DOHH2 (cell line): Measurements from ENCODE around the gene CBFA2T3.

ENCODE experiments used
- H3F3A ChIP-seq: fragments of 200-600 bp; sonication (generic), shearing (Covaris generic); 2 replicates; pipeline ENCODE4 v1.6.0; 2016; ENCODE audit warnings: antibody characterized with exemption, mild to moderate bottlenecking; ENCODE audit not compliant: control insufficient read depth, insufficient read depth
- H3K27ac ChIP-seq: fragments of 200-600 bp; sonication (generic); 2 replicates; pipeline ENCODE4 v1.5.1; 2014; ENCODE audit warnings: low read depth, mild to moderate bottlenecking, low read length, moderate library complexity
- H3K27me3 ChIP-seq: fragments of 200-600 bp; sonication (generic); 2 replicates; pipeline ENCODE4 v1.6.1; 2014; ENCODE audit warnings: mild to moderate bottlenecking, low read length, mixed read lengths; ENCODE audit not compliant: control insufficient read depth
- H3K36me3 ChIP-seq: fragments of 200-600 bp; sonication (generic); 2 replicates; pipeline ENCODE4 v1.6.1; 2014; ENCODE audit warnings: mild to moderate bottlenecking, low read length, moderate library complexity, mixed read lengths; ENCODE audit not compliant: control insufficient read depth
- H3K4me1 ChIP-seq: fragments of 200-600 bp; sonication (generic); 2 replicates; pipeline ENCODE4 v1.6.1; 2014; ENCODE audit warnings: mild to moderate bottlenecking, low read length, mixed read lengths; ENCODE audit not compliant: control insufficient read depth
- H3K4me2 ChIP-seq: fragments of 200-600 bp; sonication (generic); 2 replicates; pipeline ENCODE4 v1.6.0; 2014; ENCODE audit warnings: mild to moderate bottlenecking, low read length, moderate library complexity
- H3K4me3 ChIP-seq: fragments of 200-600 bp; sonication (generic); 2 replicates; pipeline ENCODE4 v1.5.1; 2014; ENCODE audit warnings: mild to moderate bottlenecking, low read length, mixed read lengths
- H3K79me2 ChIP-seq: fragments of 200-600 bp; sonication (generic); 2 replicates; pipeline ENCODE4 v1.6.1; 2014; ENCODE audit warnings: mild to moderate bottlenecking, low read length, mixed read lengths; ENCODE audit not compliant: control insufficient read depth
- H3K9me2 ChIP-seq: fragments of 200-600 bp; sonication (generic); replicated peaks from 2 replicates; pipeline ENCODE4 v1.6.1; 2014; ENCODE audit warnings: mild to moderate bottlenecking, low read length, mixed read lengths; ENCODE audit not compliant: control insufficient read depth
- H3K9me3 ChIP-seq: fragments of 200-600 bp; sonication (generic); 2 replicates; pipeline ENCODE4 v1.6.1; 2014; ENCODE audit warnings: antibody characterized with exemption, low read length, mixed read lengths; ENCODE audit not compliant: control insufficient read depth, insufficient read depth
- H4K20me1 ChIP-seq: fragments of 200-600 bp; sonication (generic); 2 replicates; pipeline ENCODE4 v1.6.0; 2014; ENCODE audit warnings: low read depth, mild to moderate bottlenecking, antibody characterized with exemption, low read length, moderate library complexity; ENCODE audit not compliant: control insufficient read depth, insufficient read depth
- EZH2phosphoT487 ChIP-seq: fragments of 200-600 bp; sonication (generic); IDR thresholded peaks from 2 replicates; pipeline ENCODE4 v1.6.1; 2017; ENCODE audit warnings: borderline replicate concordance, mild to moderate bottlenecking, antibody characterized with exemption, low read length, moderate library complexity, mixed read lengths
- TF ChIP-seq, protein P1 (sequence below): fragments of 200-600 bp; sonication (generic); IDR thresholded peaks from one replicate; pipeline ENCODE4 v1.5.1; 2014; ENCODE audit warnings: antibody characterized with exemption, mild to moderate bottlenecking, low read depth, low read length; ENCODE audit not compliant: poor library complexity, severe bottlenecking

The CBFA2T3 gene

DNA sequence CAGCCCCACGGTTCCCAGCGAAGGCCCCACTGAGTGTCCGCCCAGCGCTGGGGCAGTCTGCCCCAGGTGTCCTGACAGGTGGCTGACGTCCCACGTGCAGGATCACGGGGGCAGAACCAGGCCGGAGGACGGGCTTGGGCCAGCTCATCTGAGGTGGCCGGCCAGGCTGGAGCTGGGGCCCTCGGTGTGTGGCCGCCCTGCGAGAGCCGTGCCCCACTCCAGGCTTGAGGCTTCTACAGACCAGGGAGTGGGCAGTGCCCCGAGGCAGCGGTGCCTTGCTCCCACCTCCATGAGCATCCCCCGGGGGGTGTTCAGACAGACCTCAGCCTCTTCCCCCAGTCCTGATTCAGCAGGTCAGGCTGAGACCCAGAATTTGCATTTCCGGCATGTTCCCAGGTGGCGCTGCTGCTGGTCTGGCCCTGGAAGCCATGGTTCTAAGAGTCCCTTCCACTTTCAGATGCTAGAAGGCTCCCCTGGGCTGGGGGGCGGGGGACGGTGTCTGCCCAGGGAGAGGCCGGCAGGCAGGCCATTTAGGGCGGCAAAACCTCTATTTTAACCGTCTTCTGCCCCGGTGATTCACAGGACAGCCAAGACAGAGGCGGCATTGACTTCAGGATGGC, 75.2 kb downstream of the CBFA2T3 start:
- TF ChIP-seq, protein P1, sequence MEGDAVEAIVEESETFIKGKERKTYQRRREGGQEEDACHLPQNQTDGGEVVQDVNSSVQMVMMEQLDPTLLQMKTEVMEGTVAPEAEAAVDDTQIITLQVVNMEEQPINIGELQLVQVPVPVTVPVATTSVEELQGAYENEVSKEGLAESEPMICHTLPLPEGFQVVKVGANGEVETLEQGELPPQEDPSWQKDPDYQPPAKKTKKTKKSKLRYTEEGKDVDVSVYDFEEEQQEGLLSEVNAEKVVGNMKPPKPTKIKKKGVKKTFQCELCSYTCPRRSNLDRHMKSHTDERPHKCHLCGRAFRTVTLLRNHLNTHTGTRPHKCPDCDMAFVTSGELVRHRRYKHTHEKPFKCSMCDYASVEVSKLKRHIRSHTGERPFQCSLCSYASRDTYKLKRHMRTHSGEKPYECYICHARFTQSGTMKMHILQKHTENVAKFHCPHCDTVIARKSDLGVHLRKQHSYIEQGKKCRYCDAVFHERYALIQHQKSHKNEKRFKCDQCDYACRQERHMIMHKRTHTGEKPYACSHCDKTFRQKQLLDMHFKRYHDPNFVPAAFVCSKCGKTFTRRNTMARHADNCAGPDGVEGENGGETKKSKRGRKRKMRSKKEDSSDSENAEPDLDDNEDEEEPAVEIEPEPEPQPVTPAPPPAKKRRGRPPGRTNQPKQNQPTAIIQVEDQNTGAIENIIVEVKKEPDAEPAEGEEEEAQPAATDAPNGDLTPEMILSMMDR = no peak
- TF ChIP-seq EZH2phosphoT487 = no peak
- H3F3A ChIP-seq = no peaks in the 10 kb centered on the region
- H3K4me1 ChIP-seq = peaks cover 11% of the 10 kb centered on the region
- H3K9me2 ChIP-seq = no peaks in the 10 kb centered on the region
- H3K9me3 ChIP-seq = no peaks in the 10 kb centered on the region
- peaks cover 19% of the 10 kb centered on the region; the same call in 1 of the 2 replicates for H4K20me1 ChIP-seq
- H3K79me2 ChIP-seq = peaks cover 38% of the 10 kb centered on the region
- no peak overlapping the region for H3K4me3 ChIP-seq
- H3K27me3 ChIP-seq = no peaks in the 10 kb centered on the region
- H3K27ac ChIP-seq = no peak overlapping the region
- no peak overlapping the region for H3K4me2 ChIP-seq
- H3K36me3 ChIP-seq = peaks cover 58% of the 10 kb centered on the region

DNA sequence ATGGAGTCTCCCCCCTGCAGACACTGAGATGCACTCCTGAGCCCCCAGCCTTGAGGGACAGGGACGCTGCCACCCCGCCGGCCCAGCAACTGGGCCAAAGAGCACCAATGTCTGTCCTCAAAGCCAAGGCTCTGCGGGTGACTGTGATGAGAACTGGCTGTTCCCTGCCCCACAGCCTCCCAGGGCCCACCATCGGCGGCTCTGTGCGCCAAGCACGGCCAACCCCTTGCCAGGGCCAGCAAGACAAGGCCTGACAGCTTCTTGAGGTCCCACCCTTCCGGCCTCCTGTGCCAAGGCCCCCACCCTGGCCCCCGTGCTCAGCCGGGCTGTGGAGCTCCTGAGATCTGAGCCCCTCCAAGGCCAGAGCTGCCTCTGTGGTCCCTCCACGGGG, 76.3 kb downstream of the CBFA2T3 start:
- H3K27ac ChIP-seq = no peak overlapping the region
- H3K27me3 ChIP-seq = no peaks in the 10 kb centered on the region

DNA sequence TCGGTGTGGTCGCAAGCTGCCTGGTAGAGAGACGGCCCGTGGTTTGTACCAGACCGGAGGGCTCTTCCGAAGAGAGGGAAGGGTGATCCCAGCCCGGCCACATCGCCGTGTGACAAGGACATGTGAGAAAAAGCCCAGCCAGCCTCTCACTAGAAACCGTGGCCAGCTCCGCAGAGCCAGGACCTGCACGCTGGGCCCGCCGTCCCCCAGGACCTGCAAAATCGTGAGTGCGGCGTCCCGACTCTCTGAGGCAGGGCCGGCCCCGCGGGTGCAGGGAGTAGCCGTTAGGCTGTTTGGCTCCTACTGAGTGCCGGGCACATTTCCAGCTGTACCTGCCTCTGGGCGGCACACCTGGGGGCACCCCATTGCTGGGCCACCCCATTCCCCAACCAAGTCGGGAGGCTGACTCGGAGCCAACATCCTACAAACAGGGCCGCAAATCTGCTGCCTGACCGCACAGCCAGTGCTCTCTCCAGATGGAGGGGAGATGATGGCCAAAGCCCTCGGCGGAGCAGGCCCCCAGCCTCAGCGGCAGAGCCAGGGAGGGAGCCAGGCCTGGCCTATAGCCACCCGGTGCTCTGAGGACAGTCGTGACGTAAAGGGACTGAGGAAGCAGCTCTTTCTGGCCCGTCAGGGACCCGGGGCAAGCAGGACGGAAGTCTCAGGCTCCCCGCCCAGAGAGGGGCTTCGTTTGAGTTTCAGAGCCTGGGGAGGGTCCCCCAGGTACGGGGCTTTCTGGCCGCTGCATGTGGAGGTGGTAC, 76.9 kb downstream of the CBFA2T3 start:
- H3K36me3 ChIP-seq = peaks cover 71% of the 10 kb centered on the region
- no peaks in the 10 kb centered on the region for H3K4me1 ChIP-seq
- TF ChIP-seq, protein P1 = no peak
- no peak for TF ChIP-seq EZH2phosphoT487
- H3K4me2 ChIP-seq = no peak overlapping the region
- H3K9me2 ChIP-seq = no peaks in the 10 kb centered on the region
- H3K79me2 ChIP-seq = peaks cover 22% of the 10 kb centered on the region
- H4K20me1 ChIP-seq = peaks cover 11% of the 10 kb centered on the region; the same call in 1 of the 2 replicates
- H3K4me3 ChIP-seq = no peak overlapping the region
- peaks cover under 1% of the 10 kb centered on the region; the same call in 1 of the 2 replicates for H3K9me3 ChIP-seq
- H3F3A ChIP-seq = no peaks in the 10 kb centered on the region
- no peaks in the 10 kb centered on the region for H3K27me3 ChIP-seq
- no peak overlapping the region for H3K27ac ChIP-seq

More for the DNA sequence above, 76.3 kb downstream of the CBFA2T3 start:
- H3K36me3 ChIP-seq = peaks cover 70% of the 10 kb centered on the region
- peaks cover 26% of the 10 kb centered on the region for H3K79me2 ChIP-seq
- no peaks in the 10 kb centered on the region for H3K9me2 ChIP-seq
- no peak overlapping the region for H3K4me2 ChIP-seq
- H3K4me1 ChIP-seq = peaks cover 3% of the 10 kb centered on the region
- H3K4me3 ChIP-seq = no peak overlapping the region
- no peaks in the 10 kb centered on the region for H3K9me3 ChIP-seq
- peaks cover 13% of the 10 kb centered on the region; the same call in 1 of the 2 replicates for H4K20me1 ChIP-seq
- H3F3A ChIP-seq = no peaks in the 10 kb centered on the region
- no peak for TF ChIP-seq EZH2phosphoT487
- TF ChIP-seq, protein P1 = no peak
